IMR-90 (cell line): ENCODE measurements around the gene ECI2. TPM values are rescaled to one million over a fixed set of nuclear protein-coding genes. Genes with fewer than 3 reads are reported as not detected.

ENCODE experiments used
- ATAC-seq: fragments of 200-7000 bp; cut with Tn5 transposase; 2 replicates; pipeline ENCODE4 v1.9.1; 2020; ENCODE audit warnings: low read depth, mild to moderate bottlenecking, moderate library complexity
- BruUV-seq: library from RNA; stranded (reverse); fragments of 400-500 nt; replicated peaks from 2 replicates; lab custom pipeline; 2021; lab: Mats Ljungman, UMichigan
- CTCF ChIA-PET: fragments of 300-600 bp; formaldehyde crosslinking; extraction: SDS; loops from one replicate; lab custom pipeline; 2021; ENCODE audit warnings: antibody characterized with exemption; lab: Yijun Ruan, JAX
- POLR2A ChIA-PET: fragments of 300-600 bp; sonication (Branson Sonifier 250); formaldehyde crosslinking; loops from one replicate; lab custom pipeline; 2022; ENCODE audit warnings: antibody characterized with exemption; ENCODE audit not compliant: unreplicated experiment; lab: Charles Lee
- DNase-seq: peaks from one replicate; pipeline ENCODE4 v3.0.0; 2013
- H2AFZ ChIP-seq: replicated peaks from 2 replicates; pipeline ENCODE3; 2013; ENCODE audit warnings: low read length, mild to moderate bottlenecking; ENCODE audit not compliant: poor library complexity
- H2AK5ac ChIP-seq: 2 replicates; pipeline ENCODE4 v1.6.1; 2013; ENCODE audit warnings: low read depth, low read length, inconsistent platforms
- H2AK9ac ChIP-seq: replicated peaks from 2 replicates; pipeline ENCODE3; 2013; ENCODE audit warnings: mild to moderate bottlenecking, low read depth, low read length, moderate library complexity; ENCODE audit not compliant: poor library complexity
- H2BK120ac ChIP-seq: 2 replicates; pipeline ENCODE4 v1.6.1; 2013; ENCODE audit warnings: low read depth, low read length, inconsistent platforms
- H2BK15ac ChIP-seq: 3 replicates; pipeline ENCODE4 v1.6.1; 2013; ENCODE audit warnings: low read depth, low read length, inconsistent platforms
- H2BK20ac ChIP-seq: 2 replicates; pipeline ENCODE4 v1.6.1; 2013; ENCODE audit warnings: low read depth, mild to moderate bottlenecking, inconsistent platforms, low read length, moderate library complexity
- H2BK5ac ChIP-seq: 2 replicates; pipeline ENCODE4 v1.6.1; 2013; ENCODE audit warnings: mild to moderate bottlenecking, low read depth, low read length, inconsistent platforms; ENCODE audit not compliant: poor library complexity, severe bottlenecking
- H3K14ac ChIP-seq: replicated peaks from 2 replicates; pipeline ENCODE4 v1.6.1; 2013; ENCODE audit warnings: low read depth, low read length, inconsistent platforms
- H3K18ac ChIP-seq: 2 replicates; pipeline ENCODE4 v1.6.1; 2013; ENCODE audit warnings: low read depth, low read length, control low read depth
- H3K23ac ChIP-seq: 2 replicates; pipeline ENCODE4 v1.6.1; 2013; ENCODE audit warnings: low read depth, low read length, inconsistent platforms
- H3K27ac ChIP-seq: 2 replicates; pipeline ENCODE4 v1.5.1; 2013; ENCODE audit warnings: mild to moderate bottlenecking, control low read depth, low read length; ENCODE audit not compliant: insufficient read depth
- H3K27me3 ChIP-seq: 2 replicates; pipeline ENCODE4 v1.6.1; 2013; ENCODE audit warnings: low read length; ENCODE audit not compliant: control insufficient read depth, insufficient read depth
- H3K36me3 ChIP-seq: 2 replicates; pipeline ENCODE4 v1.6.1; 2013; ENCODE audit warnings: low read length, mixed read lengths; ENCODE audit not compliant: control insufficient read depth, insufficient read depth
- H3K4ac ChIP-seq: 2 replicates; pipeline ENCODE4 v1.6.1; 2013; ENCODE audit warnings: low read depth, low read length, inconsistent platforms
- H3K4me1 ChIP-seq: 2 replicates; pipeline ENCODE4 v1.6.1; 2013; ENCODE audit warnings: low read length, mixed read lengths; ENCODE audit not compliant: control insufficient read depth, insufficient read depth
- H3K4me2 ChIP-seq: 2 replicates; pipeline ENCODE4 v1.6.1; 2013; ENCODE audit warnings: low read depth, mild to moderate bottlenecking, control low read depth, low read length, moderate library complexity
- H3K4me3 ChIP-seq: 2 replicates; pipeline ENCODE4 v1.5.1; 2013; ENCODE audit warnings: low read depth, mild to moderate bottlenecking, control low read depth, low read length, moderate library complexity; ENCODE audit not compliant: insufficient read depth
- H3K56ac ChIP-seq: 2 replicates; pipeline ENCODE4 v1.6.1; 2013; ENCODE audit warnings: low read length, inconsistent platforms; ENCODE audit not compliant: insufficient read depth; ENCODE audit errors: extremely low read depth
- H3K79me1 ChIP-seq, 2 experiments: 2 replicates each; pipeline ENCODE4 v1.6.1; 2013; ENCODE audit warnings: low read length in 2 of 2, inconsistent platforms in 1 of 2, low read depth in 1 of 2
- H3K9ac ChIP-seq: 2 replicates; pipeline ENCODE4 v1.6.1; 2013; ENCODE audit warnings: low read depth, low read length, control low read depth
- H3K9me1 ChIP-seq: 2 replicates; pipeline ENCODE4 v1.6.1; 2013; ENCODE audit warnings: low read length, inconsistent platforms; ENCODE audit not compliant: insufficient read depth
- H3K9me3 ChIP-seq: 2 replicates; pipeline ENCODE4 v1.6.1; 2013; ENCODE audit warnings: low read length; ENCODE audit not compliant: control insufficient read depth, insufficient read depth
- H4K20me1 ChIP-seq: 2 replicates; pipeline ENCODE4 v1.6.1; 2013; ENCODE audit warnings: low read length, inconsistent platforms; ENCODE audit not compliant: insufficient read depth
- H4K5ac ChIP-seq: 2 replicates; pipeline ENCODE4 v1.6.1; 2013; ENCODE audit warnings: mild to moderate bottlenecking, low read depth, low read length, control low read depth
- H4K8ac ChIP-seq, 2 experiments: 2 replicates each; pipeline ENCODE4 v1.6.1; 2013; ENCODE audit warnings: low read depth in 2 of 2, low read length in 2 of 2, control low read depth in 1 of 2, inconsistent platforms in 1 of 2
- H4K91ac ChIP-seq: 2 replicates; pipeline ENCODE4 v1.6.1; 2013; ENCODE audit warnings: low read depth, low read length, inconsistent platforms; ENCODE audit not compliant: insufficient read depth
- BHLHE40 ChIP-seq: fragments of 150-350 bp; IDR thresholded peaks from 2 replicates; pipeline ENCODE4 v1.6.1; 2016; ENCODE audit warnings: mild to moderate bottlenecking, low read depth, low read length
- CEBPB ChIP-seq: IDR thresholded peaks from 2 replicates; pipeline ENCODE4 v1.6.1; 2012; ENCODE audit warnings: low read depth, low read length, improper control_type of control experiment
- CHD1 ChIP-seq: IDR thresholded peaks from 2 replicates; pipeline ENCODE4 v1.6.1; 2012; ENCODE audit warnings: low read depth, low read length, improper control_type of control experiment
- ELK1 ChIP-seq: fragments of 150-350 bp; IDR thresholded peaks from 2 replicates; pipeline ENCODE4 v1.6.1; 2016; ENCODE audit warnings: low read depth, mild to moderate bottlenecking, low read length, moderate library complexity, borderline replicate concordance
- MAZ ChIP-seq: IDR thresholded peaks from 2 replicates; pipeline ENCODE4 v1.6.1; 2012; ENCODE audit warnings: low read depth, mild to moderate bottlenecking, low read length, improper control_type of control experiment, moderate library complexity, borderline replicate concordance
- MXI1 ChIP-seq: IDR thresholded peaks from 2 replicates; pipeline ENCODE4 v1.6.1; 2012; ENCODE audit warnings: low read depth, mild to moderate bottlenecking, low read length, moderate library complexity, borderline replicate concordance
- NFE2L2 ChIP-seq: fragments of 150-350 bp; IDR thresholded peaks from 2 replicates; pipeline ENCODE4 v1.6.1; 2016; ENCODE audit warnings: low read depth, mild to moderate bottlenecking, low read length
- POLR2A ChIP-seq: IDR thresholded peaks from 2 replicates; pipeline ENCODE4 v1.6.1; 2012; ENCODE audit warnings: mild to moderate bottlenecking, low read depth, low read length
- RAD21 ChIP-seq: IDR thresholded peaks from 2 replicates; pipeline ENCODE4 v1.6.1; 2012; ENCODE audit warnings: low read length, improper control_type of control experiment
- RCOR1 ChIP-seq: IDR thresholded peaks from 2 replicates; pipeline ENCODE4 v1.6.1; 2012; ENCODE audit warnings: mild to moderate bottlenecking, low read length, improper control_type of control experiment; ENCODE audit not compliant: insufficient replicate concordance
- SMC3 ChIP-seq: fragments of 150-350 bp; IDR thresholded peaks from 2 replicates; pipeline ENCODE4 v1.6.1; 2016; ENCODE audit warnings: low read depth, mild to moderate bottlenecking, antibody characterized with exemption, low read length, moderate library complexity
- WGBS, 2 experiments: methylation state at CpG; one replicate each; pipeline versions ENCODE4 v1.1.5 to v1.1.7; 2013; ENCODE audit warnings: missing lambda C conversion rate in 2 of 2; ENCODE audit not compliant: insufficient read length in 1 of 2; ENCODE audit errors: extremely low coverage in 2 of 2; 5-methylcytosine and 5-hydroxymethylcytosine counted together
- dilution Hi-C: fragments of 300-500 bp; cut with HindIII; formaldehyde crosslinking; loops from one replicate; pipeline ENCODE4 v1.14.3; 2018; ENCODE audit warnings: low sequenced_read_pairs; ENCODE audit not compliant: unreplicated experiment
- in situ Hi-C: fragments of 300-500 bp; cut with MboI; formaldehyde crosslinking; loops from 3 replicates; pipeline ENCODE4 v1.14.3; 2019; ENCODE audit warnings: low sequenced_read_pairs, inconsistent platforms, mixed read lengths
- intact Hi-C: fragments of 100-400 bp; cut with micrococcal nuclease; formaldehyde crosslinking; loops from 2 replicates; pipeline ENCODE4 v1.10.0; 2022
- polyA plus RNA-seq, 3 experiments: library from polyadenylated mRNA; depleted of rRNA; stranded (reverse); fragments of >200 nt; gene quantifications; 2 replicates each; pipeline ENCODE4 v1.2.3, GENCODE V29; 2012; ENCODE audit warnings: low replicate concordance in 1 of 3
- total RNA-seq: library from RNA; depleted of rRNA; stranded (reverse); fragments of >200 nt; gene quantifications from 2 replicates; pipeline ENCODE4 v1.2.3, GENCODE V29; 2012
- TF ChIP-seq, protein P1 (sequence below): conservative IDR thresholded peaks from 2 replicates; pipeline ENCODE4 v1.5.1; 2012; ENCODE audit warnings: mild to moderate bottlenecking, low read depth, low read length, improper control_type of control experiment

ECI2 gene
- total and polyA plus RNA-seq, 2 of the 4 experiments (the other 2 are of a cell fraction): 64.1 to 152 TPM

DNA sequence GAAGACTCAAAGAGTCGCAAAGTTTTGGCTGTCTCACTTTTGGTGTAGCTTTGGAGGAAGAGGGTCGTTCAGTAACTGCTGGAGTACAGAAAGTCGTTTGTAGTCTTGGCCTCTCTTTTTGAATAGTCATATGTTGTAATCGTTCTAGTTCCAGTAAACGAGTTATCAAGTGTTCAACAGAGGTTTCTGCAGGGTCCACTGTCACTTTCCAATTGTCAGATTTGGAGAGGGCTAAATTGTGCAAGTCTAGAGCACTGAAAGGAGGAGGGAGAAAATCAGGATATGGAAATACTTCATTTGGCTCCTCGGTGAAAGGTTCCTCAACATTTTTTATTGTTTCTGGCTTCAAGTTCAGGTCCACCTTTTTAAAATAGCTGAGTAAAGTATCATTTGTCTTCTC lies 66.2 kb downstream of the ECI2 start:
- intact Hi-C loops: loop anchor here (5.0 kb wide), 1 partner anchor 38 kb away; no protein-coding TSS in a partner anchor
- H3K4me3 ChIP-seq: no peak overlapping the region
- no peak overlapping the region for H3K23ac ChIP-seq
- no peak overlapping the region for H4K5ac ChIP-seq
- H3K27ac ChIP-seq: no peak overlapping the region
- no peaks in the 10 kb centered on the region for H3K4me1 ChIP-seq
- no peak overlapping the region for H4K8ac ChIP-seq
- ChIA-PET POLR2A (no interaction called here), CTCF (no interaction called here)
- H3K27me3 ChIP-seq: no peaks in the 10 kb centered on the region
- TF ChIP-seq CHD1 (no peak), SMC3 (no peak), MXI1 (no peak), ELK1 (no peak), NFE2L2 (no peak), MAZ (no peak), POLR2A (no peak), RCOR1 (no peak), BHLHE40 (no peak), RAD21 (no peak), CEBPB (no peak)
- TF ChIP-seq, protein P1, sequence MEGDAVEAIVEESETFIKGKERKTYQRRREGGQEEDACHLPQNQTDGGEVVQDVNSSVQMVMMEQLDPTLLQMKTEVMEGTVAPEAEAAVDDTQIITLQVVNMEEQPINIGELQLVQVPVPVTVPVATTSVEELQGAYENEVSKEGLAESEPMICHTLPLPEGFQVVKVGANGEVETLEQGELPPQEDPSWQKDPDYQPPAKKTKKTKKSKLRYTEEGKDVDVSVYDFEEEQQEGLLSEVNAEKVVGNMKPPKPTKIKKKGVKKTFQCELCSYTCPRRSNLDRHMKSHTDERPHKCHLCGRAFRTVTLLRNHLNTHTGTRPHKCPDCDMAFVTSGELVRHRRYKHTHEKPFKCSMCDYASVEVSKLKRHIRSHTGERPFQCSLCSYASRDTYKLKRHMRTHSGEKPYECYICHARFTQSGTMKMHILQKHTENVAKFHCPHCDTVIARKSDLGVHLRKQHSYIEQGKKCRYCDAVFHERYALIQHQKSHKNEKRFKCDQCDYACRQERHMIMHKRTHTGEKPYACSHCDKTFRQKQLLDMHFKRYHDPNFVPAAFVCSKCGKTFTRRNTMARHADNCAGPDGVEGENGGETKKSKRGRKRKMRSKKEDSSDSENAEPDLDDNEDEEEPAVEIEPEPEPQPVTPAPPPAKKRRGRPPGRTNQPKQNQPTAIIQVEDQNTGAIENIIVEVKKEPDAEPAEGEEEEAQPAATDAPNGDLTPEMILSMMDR: no peak
- no peak overlapping the region for H2BK120ac ChIP-seq
- H3K36me3 ChIP-seq: peaks cover 9% of the 10 kb centered on the region
- H3K79me1 ChIP-seq: no peaks in the 10 kb centered on the region
- H3K9me3 ChIP-seq: no peaks in the 10 kb centered on the region
- DNase-seq: no peak
- H3K14ac ChIP-seq: no peak overlapping the region
- H4K91ac ChIP-seq: no peak overlapping the region
- H3K18ac ChIP-seq: no peak overlapping the region
- no peaks in the 10 kb centered on the region for H4K20me1 ChIP-seq
- H2BK5ac ChIP-seq: no peak overlapping the region
- peaks cover 3% of the 10 kb centered on the region for H3K9me1 ChIP-seq
- H2AK5ac ChIP-seq: no peak overlapping the region
- H3K56ac ChIP-seq: no peak overlapping the region
- H3K9ac ChIP-seq: no peak overlapping the region
- no peak overlapping the region for H2BK15ac ChIP-seq
- H3K4ac ChIP-seq: no peak overlapping the region
- in situ Hi-C loops: no loop called here
- no peak overlapping the region for H2AK9ac ChIP-seq
- BruUV-seq: no TSS peak
- dilution Hi-C loops: no loop called here
- H2BK20ac ChIP-seq: no peak overlapping the region
- WGBS, 2 experiments: 88% methylated on average over 4 of the region's 6 CpGs; no CpG with 5 or more reads in 1 of the 2 experiments
- H3K4me2 ChIP-seq: no peak overlapping the region
- no peak for ATAC-seq
- H2AFZ ChIP-seq: no peak overlapping the region
